ENCODE results near the gene PGAP2. TPM values are rescaled to one million over a fixed set of nuclear protein-coding genes. Genes with fewer than 3 reads are reported as not detected.
A peak's percentile ranks its signal among the peaks of the same experiment; 100 is the strongest.

The PGAP2 gene
- total RNA-seq, 2 donors from 2014 or later: 21.3 to 26.8 TPM

DNA sequence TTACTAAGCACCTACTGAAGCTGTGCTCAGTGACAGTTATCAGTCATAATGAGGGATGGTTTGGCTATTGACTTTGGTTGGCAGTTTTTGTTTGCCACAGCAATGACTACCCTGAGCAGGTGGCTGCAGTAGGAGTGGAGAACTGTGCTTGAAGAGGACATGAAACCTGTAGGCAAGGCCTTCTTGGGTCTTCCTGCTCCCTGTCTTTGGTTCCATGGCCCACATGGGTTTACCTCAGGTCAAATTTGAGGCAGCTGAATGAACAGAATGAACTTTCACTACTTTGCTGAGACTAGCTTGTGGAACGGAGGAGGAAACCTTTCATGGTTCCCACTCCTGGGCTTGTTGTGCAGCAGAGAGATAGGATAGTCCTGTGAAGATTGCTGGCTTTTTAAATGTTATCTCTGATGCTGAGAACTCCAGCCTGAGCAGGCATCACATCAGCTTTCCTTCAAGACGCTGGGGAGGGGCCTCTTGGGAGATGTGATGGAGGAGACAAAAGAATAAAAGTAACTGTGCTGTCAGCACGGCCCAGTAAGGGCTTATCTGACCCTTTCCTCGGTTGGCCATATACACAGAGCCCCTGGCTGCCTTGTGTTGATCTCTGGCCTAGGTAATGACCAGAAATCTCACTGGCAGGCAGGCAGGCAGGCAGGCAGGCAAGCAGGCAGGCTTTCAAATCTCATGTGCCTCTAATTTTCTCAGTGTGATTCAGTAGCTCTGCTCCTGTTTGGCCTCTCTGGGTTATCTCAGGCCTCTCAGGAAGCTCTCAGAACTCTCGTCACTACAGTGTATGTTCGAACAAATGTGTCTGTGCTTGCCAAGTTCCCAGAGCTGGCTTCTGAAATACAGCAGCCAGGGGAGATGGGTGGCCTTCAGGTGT, 59.1 kb downstream of the PGAP2 start:
- intact Hi-C loops (cut with DNase I, micrococcal nuclease): no loop called here
- peak; percentile 27 for ATAC-seq

DNA sequence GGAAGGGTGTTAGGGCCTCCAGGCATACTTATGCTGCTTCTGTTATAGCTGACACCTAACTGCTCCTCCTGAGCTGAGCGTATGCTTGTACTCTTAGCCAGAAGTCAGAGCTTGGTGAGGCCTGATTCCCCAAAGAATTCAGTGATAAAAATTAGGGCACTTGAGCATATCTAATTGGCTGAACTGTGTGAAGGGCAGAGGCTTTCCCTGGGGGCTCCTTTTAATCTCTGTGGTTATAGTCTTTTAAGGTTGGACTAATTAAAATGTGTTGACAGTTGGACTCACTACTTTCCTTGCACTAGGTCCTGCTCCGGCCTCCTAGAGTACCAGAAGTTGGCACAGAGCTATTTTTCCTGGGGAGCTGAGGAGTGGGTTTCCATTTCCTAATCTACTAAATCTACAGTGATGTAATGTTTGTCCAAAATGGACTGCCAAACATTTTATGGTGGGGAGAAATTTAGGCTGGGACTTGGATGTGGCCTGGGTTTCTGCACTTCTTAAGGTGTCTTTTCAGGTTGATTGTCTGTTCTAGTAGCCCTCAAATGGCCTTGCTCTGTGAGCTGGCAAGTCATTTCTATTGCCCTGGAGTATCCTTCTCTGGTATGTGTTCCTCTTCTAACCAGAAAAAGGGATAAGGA, 65.5 kb downstream of the PGAP2 start:
- DNase-seq (no peak), ATAC-seq (no peak)
- intact Hi-C loops (cut with DNase I, micrococcal nuclease): no loop called here

More for the DNA sequence above, 59.1 kb downstream of the PGAP2 start:
- no peak for DNase-seq

Other genes starting within 250 kb of the PGAP2 start
- not detected for gene ART5, start 166.6 kb upstream of the PGAP2 start, total RNA-seq
- gene ART1, start 163.4 kb upstream of the PGAP2 start, total RNA-seq: not detected
- under 1 TPM; 0.70 to 0.81 TPM for gene CHRNA10, start 137.2 kb upstream of the PGAP2 start, total RNA-seq
- gene NUP98, start 11.0 kb upstream of the PGAP2 start, total RNA-seq: 10 to 100 TPM; 47.9 to 55.9 TPM
- 10 to 100 TPM; 65.7 to 71.8 TPM for gene RHOG, start 32.4 kb downstream of the PGAP2 start, total RNA-seq
- 10 to 100 TPM; 64.7 to 65.4 TPM for gene STIM1, start 47.1 kb downstream of the PGAP2 start, total RNA-seq

Data from left colon (tissue), 2 donors.